GM18498 (cell line): ENCODE results near the gene C11orf65.

ENCODE experiments used
- ATAC-seq: cut with Tn5 transposase; IDR thresholded peaks from one replicate; pipeline ENCODE4 v1.9.1; 2021; ENCODE audit warnings: mild to moderate bottlenecking, moderate library complexity; ENCODE audit not compliant: unreplicated experiment

The C11orf65 gene, protein sequence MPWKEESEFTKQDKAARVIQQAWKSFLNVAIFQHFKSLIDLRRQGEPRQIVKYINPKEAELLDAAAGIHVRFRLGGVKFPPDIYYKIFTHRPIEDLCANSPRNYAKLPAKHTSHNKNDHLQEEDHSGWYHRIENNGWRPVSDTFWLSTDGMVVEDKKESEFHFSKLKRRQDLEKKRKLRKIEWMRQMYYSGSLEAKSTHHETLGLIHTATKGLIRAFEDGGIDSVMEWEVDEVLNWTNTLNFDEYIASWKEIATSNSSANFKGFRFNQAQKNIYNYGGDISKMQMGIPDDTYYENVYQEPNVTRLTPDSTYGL

DNA sequence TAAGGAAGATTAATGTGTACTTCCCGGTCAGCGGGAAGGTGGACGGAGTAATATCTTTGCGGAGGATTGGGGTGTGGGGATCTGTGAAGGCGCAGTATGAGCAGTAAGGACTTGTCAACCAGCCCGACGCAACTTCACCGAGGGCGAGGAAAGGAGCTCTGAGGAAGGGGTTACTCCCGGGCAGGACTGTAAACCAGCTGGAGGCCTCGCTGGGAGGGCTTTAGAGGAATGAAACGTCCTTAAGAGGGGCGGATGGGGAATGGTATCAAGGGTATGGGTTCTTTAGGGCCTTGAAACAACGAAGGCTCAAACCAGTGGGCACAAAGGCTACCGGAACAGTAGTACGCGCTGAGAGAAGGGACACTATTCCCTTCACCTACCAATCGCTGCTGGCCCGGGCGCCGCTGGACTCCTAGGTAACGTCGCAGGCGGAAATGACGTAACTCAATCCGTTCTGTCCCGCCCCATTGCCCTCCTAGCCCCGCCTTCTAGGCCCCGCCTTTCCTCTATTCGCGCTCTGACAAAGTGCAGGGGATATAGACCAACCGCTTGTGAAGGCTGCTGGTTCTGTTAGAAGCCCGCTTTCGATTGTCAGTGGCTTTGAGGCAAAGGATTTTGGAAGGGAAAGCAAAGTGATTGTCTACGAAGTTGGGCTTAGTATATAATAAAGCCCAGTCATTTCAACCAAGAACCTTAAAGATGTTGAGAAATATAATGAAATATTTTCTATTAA lies at the start of gene C11orf65:
TSS of gene C11orf65 (minus strand) at position 439 of the 733 bp plus-strand sequence. CDS start 5,970 bp downstream, outside the sequence.
- ATAC-seq: peak; percentile 100

DNA sequence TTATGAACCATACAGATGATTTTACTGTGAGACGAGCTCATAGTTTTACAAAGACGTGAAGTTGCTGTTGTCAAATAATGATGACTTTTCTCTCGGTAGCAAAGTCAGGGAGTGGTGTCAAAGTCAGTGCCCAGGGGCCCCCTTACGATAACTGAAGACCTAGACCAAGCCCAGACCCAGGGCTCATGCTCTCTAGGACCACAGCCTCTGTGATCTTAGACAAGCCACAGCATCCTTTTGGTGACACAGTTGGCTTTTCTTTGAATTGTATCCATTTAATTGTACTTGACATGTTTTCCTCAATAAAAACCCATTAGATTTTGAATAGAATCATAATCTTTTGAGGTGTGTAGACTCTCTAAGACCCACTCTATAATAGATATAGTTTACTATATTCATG lies 48.8 kb upstream of the C11orf65 start:
- no peak for ATAC-seq

- no peak for ATAC-seq
Observed at GRCh38 chr11:108512708-108513107, 45.4 kb upstream of the C11orf65 start.

DNA sequence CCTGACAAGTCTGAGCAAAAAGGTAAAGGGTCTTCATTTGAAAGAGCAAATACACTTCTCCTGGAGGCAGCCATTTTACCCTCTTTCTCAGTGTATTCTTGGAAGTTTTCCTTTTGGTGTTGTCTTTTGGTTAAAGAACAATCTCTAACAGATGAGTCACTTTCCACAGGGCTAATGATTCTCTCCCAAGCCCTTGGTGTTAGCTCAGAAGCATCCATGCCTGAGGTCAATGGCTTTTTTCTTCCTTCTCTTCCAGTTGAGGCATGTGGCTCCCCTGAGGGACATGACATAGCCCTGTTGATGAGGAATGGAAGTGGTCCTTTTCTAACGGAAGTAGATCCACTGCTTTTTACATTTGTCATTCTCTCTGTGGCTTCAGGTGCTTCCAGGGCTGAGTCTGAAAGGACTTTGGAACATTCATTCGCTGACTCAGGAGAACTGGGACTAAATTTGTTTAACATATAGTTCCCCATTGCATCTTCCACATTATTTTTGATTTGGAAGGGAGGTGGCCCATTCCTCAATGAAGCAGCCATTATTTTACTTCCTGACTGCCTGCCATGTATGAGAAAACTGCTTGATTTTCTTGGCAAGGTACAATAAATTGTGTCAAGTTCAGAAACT lies 44.6 kb upstream of the C11orf65 start:
- ATAC-seq: no peak

GRCh38 chr11:108508653-108509593 lies 41.6 kb upstream of the C11orf65 start:
- no peak for ATAC-seq

DNA sequence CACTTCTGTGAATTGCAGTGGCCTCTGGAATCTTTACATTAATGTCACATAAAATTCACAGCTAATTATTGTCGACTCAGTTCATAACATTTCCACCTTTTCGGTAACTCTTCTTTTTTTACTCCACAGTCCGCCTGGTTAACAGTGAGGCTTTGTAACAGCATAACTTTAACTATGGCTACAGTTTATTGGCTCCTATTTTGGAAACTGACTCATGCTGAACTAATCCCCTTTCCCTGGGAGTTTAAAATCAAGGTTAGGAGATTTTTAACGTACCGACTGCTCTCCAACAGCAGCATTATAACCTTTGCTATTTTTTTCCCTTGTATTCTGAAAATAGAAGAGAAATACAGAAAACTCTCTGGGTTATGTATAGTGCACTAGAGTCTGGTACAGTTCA lies 34.1 kb upstream of the C11orf65 start:
- ATAC-seq: no peak

- ATAC-seq: no peak
Observed at GRCh38 chr11:108500721-108501120, 33.4 kb upstream of the C11orf65 start.

- no peak for ATAC-seq
Observed at GRCh38 chr11:108500169-108500568, 32.8 kb upstream of the C11orf65 start.

DNA sequence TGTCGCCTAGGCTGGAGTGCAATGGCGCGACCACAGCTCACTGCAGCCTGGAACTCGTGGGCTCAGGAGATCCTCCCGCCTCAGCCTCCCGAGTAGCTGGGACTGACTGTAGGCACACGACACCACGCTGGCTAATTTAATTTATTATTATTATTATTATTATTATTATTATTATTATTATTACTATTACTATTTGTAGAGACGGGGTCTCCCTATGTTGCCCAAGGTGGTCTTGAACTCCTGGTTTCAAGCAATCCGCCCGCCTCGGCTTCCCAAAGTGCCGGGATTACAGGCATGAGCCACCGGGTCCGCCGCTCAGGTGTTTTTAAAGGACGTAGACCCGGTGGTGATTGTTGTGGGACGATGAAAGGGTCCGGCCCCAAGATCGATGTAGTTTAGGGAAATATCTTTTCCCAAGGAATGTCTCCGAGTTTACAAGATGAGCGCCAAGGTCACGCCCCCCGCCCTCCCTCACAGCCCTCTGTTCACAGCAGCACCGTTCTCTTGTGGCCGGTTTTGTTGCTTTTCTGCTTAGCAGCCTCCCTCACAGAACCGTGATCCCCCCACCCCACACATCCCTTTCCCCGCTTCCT lies 31.6 kb upstream of the C11orf65 start:
- ATAC-seq: no peak

DNA sequence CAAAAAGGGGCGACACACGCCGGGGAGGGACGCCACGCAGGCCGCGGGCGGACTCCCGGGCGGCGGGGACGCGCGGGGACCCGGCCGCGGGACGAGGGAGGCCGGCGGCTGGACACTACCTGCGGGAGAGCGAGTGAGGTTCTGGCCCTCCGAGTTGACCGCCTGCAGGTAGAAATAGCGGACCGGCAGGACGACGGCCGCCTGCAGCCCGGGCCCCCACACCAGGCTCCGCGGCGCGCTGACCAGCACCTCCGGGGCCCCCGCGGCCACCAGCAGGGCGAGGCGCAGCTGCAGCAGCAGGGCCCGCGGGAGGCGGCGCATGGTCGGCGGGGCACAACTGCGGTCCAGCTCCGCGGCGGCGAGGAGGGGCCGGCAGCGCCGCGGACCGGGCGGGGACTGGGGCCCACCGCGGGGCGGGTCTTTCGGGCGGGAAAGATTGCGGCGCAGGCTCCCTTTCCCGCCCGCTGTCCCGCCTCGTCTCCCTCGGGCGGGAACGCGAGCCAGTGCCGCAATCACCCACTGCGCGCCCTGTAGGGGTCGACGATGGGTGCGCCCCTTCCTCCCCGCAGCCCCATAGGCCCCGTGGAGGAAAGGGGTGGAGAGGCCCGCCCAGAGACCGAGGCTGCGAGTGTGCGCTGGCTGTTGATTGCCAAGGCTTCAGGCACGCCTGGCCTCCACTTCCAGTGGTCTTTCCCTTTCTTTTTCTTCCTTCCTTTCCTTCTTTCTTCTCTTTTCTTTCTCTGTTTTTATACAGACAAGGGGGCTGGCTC lies 30.9 kb upstream of the C11orf65 start, which contains the start of gene POGLUT3:
TSS of gene POGLUT3 (minus strand) at position 339 of the 770 bp plus-strand sequence. CDS start at position 321, 18 bp downstream.
- ATAC-seq: peak; percentile 70

DNA sequence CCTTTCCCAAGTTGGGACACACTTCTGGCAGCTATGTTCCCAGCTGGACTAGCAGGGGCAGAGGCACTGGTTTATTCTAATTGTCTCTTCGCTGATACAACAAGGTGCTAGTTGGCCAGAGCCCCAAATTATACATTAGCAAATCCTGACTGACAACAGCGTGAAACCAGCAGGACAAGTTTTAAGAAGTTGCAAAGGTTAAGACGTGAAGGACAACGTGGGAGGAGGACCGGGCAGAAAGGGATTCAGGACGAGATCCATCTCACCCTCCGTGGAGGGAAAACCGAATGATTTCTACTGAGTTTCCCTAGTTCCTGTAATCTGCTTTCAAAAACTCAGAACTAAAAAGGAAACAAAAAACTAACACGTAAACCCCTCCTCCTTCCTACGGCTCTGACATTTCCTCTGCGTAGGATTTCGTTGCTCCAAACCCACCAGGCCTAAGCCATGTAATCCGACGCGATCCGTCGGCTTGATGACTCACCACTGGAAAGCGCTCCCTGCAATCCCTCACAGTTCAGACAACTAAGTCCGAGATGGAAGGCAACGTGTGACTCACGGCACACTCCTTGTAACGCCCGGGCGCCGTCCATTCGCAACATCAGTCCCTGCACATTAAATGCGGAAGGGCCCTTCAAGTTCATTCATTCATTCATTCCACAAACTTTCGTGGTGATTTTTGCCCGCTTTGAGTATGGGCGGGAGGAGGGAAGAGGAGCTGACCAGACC lies 30.2 kb upstream of the C11orf65 start:
- peak; percentile 56 for ATAC-seq

GRCh38 chr11:108496643-108497256 lies 29.4 kb upstream of the C11orf65 start:
- no peak for ATAC-seq

- ATAC-seq: no peak
Observed at GRCh38 chr11:108495326-108495725, 28.0 kb upstream of the C11orf65 start.

DNA sequence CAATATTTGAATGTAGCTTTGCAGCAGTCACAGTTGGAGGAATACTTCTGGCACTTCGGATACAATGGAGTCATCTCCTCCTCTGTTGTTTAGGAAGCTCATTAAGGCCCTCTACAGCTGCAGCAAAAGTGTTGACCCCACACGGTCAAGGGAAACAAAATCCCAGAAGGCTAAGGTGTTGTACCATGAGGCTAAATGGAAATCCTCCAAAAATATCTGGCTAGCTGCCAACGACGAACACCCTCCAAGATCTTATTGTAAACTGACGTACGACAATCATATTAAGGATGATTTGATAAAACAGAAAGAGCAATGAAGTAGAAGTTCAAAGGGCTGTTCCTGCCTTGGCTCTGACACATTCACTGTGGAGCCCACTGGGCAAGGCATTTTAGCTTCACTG lies 26.9 kb upstream of the C11orf65 start:
- ATAC-seq: no peak

- ATAC-seq: no peak
Observed at GRCh38 chr11:108491936-108492335, 24.6 kb upstream of the C11orf65 start.

- no peak for ATAC-seq
Observed at GRCh38 chr11:108486828-108487227, 19.5 kb upstream of the C11orf65 start.

- ATAC-seq: no peak
Observed at GRCh38 chr11:108486331-108486730, 19.0 kb upstream of the C11orf65 start.

DNA sequence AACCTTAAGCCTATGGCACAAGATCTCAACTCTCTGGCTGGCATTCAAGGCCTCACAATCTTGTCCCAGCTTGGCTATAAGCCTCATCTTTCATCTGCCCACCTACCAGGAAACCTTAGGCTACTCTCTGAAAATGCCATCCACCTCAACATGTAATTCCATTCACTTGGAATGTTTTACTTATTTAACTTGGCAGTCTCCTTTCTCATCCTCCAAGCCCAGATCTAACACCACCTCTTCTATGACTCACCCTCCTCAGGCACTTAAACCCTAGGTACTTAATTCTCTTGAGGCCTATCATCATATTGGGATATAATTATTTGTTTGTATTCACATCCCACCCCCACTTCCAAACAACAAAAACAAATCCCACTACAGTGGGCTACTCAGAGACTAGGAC lies 15.8 kb upstream of the C11orf65 start:
- no peak for ATAC-seq
